ENCODE measurements around the gene INCA1.

Gene INCA1

DNA sequence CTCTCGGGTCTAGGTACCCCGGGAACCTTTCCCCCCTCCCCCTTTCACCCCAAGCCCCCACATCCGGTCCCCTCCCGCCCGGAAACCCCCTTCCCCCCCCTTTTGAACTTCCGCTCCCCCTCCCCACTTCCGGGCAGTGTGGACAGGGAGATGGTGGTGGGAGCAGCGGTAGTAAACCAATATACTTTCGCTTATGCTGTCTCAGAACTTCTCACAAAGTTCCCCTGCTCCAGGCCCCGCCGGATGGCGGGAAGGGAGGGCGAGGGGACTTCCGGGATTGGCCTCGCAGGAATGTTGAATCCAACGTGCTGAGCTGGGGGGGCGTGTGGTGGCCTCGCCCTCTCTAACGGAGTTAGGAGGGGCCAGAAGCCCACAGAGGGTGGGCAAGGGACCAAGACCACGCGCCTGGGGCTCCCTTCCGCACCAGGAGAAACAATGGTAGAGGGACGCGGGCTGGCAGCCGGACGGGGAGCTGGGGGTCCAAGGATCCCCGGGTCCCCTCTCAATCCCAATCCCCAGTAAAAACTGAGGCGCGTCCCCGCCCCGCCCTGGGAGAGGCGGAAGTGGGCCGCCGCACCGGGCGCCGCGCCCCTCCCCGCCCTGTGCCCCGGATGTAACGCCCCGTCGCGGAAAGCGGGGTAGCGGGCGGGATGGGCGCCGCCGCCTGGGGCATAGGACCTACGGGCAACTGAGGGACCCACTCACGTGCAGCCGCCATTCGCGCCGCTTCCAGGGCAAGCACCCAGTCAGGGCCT is 49.7 kb downstream of the INCA1 start:
- DNase-seq = peak; percentile 49 to 81 (median 62)

DNA sequence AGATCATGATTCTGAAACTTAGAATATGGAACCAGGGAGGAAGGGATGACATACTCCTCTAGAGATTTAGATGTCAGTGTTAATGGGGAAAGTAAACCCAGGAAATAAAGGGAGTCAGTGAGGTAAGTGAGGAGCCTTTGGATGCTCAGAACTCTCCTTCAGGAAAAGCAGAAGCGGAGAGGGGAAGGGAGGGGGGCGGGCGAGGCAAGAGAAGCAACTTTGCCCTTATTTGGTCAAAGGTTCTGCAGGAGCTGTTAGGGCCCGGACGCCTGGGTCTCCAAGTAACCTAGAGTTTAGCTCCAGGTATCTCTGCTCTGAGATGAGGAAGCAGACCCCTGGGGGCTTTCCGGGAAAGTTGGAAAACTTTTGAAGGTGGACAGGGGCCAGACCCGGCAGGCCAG is 50.3 kb downstream of the INCA1 start:
- peak in 3 of 6 experiments; percentile 33 to 54 (median 48) for DNase-seq

DNA sequence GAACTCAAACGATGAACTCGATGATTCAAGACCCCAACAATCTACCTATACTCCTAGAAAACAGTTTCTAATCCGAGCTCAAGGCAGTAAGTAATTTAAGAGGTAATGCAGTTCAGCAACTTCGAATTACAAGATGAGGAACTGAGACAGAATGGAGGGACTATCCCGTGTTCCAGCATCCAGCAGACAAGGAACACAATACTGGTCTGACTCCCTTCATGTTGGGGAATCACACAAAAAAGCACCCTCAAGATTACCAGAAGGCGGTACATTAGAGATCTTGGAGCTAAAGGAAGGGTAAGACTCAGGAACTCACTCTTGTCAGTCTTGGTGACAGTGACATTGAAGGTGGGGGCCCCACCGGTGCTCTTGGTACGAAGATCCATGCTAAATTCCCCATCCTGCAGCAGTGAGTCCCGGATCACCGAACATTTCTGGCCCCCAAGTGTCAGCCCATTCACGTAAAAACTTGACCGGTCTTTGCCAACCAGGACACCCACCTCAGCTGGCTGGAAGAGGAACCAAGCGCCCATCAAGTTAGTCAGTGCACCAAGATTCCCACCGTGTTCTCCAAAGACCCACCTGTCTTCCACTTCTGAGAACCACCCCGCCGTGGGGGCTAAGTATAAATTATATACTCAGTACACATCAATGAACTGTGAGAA is 50.9 kb downstream of the INCA1 start:
- DNase-seq = peak in 1 of 6 experiments; percentile 41

DNA sequence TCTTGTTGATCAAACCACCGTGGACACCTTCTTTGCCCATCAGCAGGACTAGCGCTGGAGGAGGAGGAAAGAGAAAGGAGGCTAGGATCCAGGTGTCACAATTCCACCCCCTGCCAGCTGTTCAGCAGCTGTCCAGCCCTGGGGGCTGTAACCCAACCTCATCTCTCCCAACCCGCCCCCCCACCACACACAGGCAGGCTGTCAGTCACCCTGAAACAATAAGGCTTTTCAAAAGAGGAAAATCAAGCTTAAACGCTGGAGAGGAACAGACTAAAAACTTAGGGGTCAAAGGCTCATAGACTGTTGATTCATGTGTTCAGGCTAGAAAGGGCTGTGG is 51.4 kb downstream of the INCA1 start:
- DNase-seq = no peak

DNA sequence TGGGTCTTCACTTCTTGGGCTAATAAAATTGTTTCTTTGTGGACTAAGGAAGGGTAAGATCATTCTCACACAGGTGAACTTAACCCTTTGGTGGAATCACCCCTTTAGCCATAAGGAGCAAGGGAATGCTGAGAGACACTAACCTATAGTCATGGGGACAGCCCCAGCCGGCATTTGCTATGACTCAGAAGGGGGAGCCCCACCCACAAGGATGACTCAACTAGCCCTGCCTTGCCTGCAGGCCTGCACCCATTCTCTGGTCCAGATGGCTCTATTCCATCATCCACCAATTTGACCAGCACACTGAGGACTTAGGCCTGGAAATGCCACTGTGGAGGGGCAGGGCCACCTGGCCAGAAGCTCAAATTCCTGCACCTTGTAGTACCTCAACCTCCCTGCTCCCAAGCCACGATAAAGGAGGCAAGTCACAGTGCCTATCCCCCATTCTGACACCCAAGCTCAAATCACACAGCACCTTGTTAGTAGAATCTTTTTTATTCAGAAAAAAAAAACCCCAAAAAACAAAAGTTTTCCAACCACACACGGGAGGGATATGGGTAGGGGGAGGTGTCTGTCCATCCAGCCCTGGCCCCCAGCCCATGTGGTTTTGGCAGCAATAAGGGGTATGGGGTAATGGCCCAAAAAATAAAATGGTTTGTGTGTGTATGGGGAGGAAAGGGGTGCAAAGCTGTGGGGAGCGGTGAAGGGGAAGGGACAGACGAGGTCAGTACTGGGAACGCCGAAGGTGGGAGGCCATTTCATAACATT is 52.0 kb downstream of the INCA1 start:
- DNase-seq = peak in 5 of 6 experiments; percentile 21 to 52 (median 37)

DNA sequence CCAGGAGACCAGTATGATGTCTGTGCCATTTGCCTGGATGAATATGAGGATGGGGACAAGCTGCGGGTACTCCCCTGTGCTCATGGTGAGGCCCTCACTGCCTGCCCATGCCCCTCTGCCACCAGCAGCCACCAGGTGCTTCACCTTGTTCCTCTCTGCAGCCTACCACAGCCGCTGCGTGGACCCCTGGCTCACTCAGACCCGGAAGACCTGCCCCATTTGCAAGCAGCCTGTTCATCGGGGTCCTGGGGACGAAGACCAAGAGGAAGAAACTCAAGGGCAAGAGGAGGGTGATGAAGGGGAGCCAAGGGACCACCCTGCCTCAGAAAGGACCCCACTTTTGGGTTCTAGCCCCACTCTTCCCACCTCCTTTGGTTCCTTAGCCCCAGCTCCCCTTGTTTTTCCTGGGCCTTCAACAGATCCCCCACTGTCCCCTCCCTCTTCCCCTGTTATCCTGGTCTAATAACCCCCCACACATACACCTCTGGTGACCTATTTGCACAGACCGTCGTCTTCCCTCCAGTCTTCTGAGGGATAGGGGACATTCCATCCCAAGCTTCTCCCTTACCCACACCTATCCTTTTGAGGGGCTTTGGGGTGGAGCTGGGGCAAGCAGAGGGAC is 52.7 kb downstream of the INCA1 start:
- peak in 2 of 6 experiments; percentile 12 to 18 for DNase-seq

DNA sequence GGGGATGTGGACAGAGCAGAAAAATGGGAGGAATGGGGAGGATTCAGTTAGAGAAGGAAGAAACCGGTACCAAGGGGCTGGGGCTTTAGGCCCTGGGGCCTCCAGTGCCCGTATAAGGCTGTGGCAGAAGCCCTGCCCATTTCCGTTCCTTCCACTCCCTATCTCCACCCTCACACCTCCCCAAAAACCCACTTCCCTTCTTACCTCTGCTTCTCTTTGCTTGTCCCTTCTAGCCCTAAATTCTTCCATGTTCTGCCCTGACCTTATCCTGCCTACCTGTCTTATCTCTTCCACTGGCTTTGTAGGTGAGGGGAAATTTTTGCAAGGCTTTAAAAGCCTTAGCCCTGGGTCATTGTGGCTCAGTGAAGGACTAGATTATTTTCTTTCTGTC is 53.2 kb downstream of the INCA1 start:
- peak in 4 of 6 experiments; percentile 49 to 67 (median 60) for DNase-seq

DNA sequence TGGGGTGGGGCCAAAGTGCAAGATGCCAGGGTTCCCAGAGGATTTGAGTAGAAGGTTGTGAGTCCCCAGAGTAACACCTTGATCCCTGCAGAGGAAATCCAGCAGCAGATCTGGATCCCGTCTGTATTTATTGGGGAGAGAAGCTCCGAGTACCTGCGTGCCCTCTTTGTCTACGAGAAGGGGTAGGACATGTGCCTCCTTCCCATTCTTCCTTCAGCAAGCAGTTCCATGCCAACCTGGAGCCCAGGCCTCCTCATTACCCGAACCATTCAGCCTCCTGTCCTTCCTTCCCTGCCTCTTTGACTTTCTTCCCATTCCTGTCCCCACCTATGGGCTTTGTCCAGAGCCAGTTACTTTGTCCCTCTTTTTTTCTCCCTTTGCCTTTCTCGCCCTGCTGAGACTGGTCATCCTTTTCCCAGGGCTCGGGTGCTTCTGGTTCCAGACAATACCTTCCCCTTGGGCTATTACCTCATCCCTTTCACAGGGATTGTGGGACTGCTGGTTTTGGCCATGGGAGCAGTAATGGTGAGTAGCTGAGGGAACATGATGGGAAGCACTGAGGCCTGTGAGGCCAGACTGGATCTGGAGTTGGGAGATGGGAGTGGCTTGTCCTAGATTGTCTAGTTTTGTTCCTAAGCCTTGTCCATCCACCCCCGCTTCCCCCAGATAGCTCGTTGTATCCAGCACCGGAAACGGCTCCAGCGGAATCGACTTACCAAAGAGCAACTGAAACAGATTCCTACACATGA is 54.4 kb downstream of the INCA1 start:
- DNase-seq = no peak

DNA sequence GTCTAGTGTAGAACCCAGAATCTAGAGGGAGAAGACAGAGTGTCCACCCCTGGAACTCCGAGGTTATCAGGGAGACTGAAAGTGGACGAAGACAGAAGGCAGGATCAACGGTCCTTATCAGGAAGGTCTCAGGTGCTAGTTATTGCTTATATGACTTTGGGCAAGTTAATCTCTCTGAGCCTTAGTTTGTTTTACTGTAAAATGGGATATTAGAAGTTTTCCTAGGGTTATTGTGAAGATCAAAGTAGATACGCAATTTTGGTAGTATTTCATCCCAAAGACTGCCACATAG is 56.1 kb downstream of the INCA1 start:
- DNase-seq = no peak

DNA sequence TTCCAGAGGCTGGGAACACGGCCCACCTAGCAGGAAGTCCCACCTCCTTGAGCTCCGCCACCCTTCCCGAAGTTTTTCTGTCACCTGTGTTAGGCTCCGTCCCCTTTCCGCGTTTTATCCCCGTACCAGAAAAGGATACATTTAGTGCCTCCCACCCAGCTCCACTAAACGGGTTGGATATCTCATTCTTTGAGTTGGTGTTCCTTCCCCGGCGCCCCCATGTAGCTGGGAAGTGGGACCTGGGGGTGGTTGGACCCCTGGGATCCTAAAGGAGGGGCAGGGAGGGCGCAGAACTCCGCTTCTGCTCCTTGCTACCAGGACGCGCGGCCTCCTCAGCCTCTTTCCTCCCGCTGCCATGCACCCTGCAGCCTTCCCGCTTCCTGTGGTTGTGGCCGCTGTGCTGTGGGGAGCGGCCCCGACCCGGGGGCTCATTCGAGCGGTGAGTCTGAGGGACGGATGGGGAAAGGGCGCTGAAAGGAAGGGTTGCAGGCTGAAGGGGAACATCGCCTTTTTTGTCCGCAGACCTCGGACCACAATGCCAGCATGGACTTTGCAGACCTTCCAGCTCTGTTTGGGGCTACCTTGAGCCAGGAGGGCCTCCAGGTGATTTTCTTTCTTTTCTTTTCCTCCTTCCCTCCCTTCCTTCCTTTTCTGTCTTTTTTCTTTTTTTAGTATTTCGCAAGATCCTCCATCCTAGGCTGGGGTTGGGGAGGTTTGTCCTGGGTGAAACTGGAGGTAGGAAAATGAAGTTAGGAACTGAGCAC is 56.6 kb downstream of the INCA1 start:
- DNase-seq = peak in 4 of 6 experiments; percentile 12 to 61 (median 32)

DNA sequence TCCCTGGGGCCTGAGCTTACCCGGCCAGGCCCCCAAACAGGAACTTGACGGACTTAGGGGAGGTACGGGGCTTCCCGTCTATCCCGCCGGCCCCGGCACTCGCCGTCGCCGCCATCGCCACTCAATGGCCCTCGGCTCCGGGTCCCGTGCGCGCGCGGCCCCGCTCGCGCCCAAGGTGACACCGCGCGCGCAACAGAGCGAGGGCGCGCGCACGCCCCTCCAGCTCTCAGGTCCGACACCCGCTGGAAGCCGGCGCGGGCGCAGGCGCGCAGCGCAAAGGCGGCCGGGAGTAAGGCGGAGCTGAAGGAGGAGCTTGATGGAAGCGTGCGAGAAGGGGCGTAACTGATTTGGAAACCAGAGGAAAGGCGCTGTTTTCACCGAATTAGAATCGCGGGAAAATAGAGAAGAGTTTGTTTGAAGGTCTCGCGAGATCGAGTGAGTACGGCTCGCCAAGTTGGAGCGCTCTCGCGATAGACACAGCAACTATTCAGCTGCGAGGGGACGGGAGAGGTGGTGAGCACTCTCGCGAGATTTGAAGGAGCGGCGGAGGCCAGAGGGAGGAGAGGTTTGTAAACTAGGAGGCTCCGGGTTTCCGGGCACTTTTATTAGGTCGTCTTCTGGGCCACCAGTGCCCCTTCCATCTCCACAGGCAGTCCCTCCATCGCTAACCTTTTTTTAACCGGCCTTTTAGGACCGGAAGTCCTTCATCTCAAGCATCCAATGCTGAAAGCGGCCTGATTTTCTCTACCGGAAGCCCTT is 57.3 kb downstream of the INCA1 start, which contains the start of the genes RNF167 and SLC25A11:
RNF167 (plus strand) TSS at position 473 of the 759 bp plus-strand sequence. CDS start 642 bp downstream, outside the sequence.
SLC25A11 (minus strand) TSS at position 251 of the 759 bp plus-strand sequence; CDS start at position 115, 136 bp downstream.
- DNase-seq = peak; percentile 93 to 99 (median 96)

DNA sequence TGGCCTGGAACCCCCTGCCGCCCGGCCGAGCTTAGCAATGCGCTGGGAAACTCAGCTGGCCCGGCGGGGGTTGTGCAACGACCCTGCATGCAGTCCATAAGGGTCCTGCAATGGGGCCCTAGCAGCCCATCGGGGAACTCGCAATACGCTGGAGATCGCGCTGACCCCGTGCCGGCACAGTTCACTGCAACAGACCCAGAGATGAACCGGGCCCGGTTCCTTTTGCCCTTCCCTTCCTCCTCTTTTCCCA is 57.9 kb downstream of the INCA1 start:
- DNase-seq = no peak

DNA sequence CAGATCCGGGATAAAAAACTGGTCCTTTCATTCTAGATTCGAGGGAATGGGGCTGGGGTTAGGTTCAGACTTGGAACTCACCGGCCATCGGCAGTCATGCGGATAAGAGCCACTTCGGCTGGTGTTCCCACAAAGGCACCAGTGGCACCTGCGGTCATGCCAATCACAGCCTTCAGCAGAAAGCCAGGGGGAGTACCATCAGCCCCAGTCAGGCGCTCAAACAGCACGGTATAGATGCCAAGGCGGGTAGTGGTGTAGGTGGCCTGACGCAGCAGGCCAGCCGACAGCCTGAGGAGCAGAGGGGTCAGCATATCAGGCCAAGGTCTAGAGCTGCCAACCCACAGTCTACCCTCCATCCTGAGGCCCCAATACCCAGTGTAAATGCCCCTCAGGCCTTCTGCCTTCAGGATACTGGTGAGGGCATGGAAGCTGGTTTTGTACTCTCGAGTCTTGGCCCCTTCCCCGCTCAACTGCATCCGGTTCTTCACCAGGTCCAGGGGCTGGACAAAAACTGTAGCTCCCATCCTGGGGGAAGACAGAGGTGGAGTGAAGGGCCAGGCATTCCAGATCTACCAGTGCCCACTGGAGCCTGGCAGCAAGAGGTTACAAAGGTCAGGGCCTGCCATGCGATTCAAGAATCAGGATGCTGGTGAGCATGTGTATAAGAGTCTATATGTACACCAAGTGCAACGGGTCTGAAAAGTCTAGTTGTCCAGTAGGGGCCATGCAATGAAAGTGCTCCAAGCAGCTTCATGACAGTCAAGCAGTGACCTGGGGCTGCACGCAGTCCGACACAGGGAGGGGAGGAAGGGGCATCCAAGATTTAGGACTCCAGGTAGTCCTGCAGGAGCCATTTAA is 58.4 kb downstream of the INCA1 start:
- no peak for DNase-seq
